ENCODE results near the gene PPAT.

Gene PPAT

GRCh38 chr4:56389558-56389957, 45.9 kb downstream of the PPAT start:
- no peaks in the 10 kb centered on the region for H3K36me3 ChIP-seq (replicated peaks)
- no peak overlapping the region for H3K27ac ChIP-seq
- H3K27me3 ChIP-seq (replicated peaks), result no peaks in the 10 kb centered on the region
- H3K4me3 ChIP-seq (ENCODE audit: low read depth, low read length), result no peak overlapping the region
- in situ Hi-C loops (cut with HindIII; ENCODE audit: low pct_ligation_motif_present, low sequenced_read_pairs), result no loop called here
- no peak for DNase-seq
- no peak for TF ChIP-seq CTCF (IDR thresholded peaks at IDR 0.05; ENCODE audit: low read depth, low read length, missing control alignments)

- H3K4me3 ChIP-seq (ENCODE audit: low read depth, low read length), result peak overlapping the region; percentile 83
- in situ Hi-C loops (cut with HindIII; ENCODE audit: low pct_ligation_motif_present, low sequenced_read_pairs), result no loop called here
- no peaks in the 10 kb centered on the region for H3K36me3 ChIP-seq (replicated peaks)
- no peak for TF ChIP-seq CTCF (IDR thresholded peaks at IDR 0.05; ENCODE audit: low read depth, low read length, missing control alignments)
- H3K27ac ChIP-seq, result peak overlapping the region; percentile 93
- no peak for DNase-seq
- no peaks in the 10 kb centered on the region for H3K27me3 ChIP-seq (replicated peaks)
Observed at GRCh38 chr4:56388306-56388705, 47.1 kb downstream of the PPAT start.

- Histone ChIP-seq H3K27ac (peak within 1 kb of the TSS; percentile 93), H3K27me3 (replicated peaks) (no peaks in the 10 kb centered on the region), H3K36me3 (replicated peaks) (no peaks in the 10 kb centered on the region), H3K4me3 (ENCODE audit: low read depth, low read length) (peak within 1 kb of the TSS; percentile 83)
- in situ Hi-C loops (cut with HindIII; ENCODE audit: low pct_ligation_motif_present, low sequenced_read_pairs), result no loop called here
- peak; percentile 95 for DNase-seq
- no peak for TF ChIP-seq CTCF (IDR thresholded peaks at IDR 0.05; ENCODE audit: low read depth, low read length, missing control alignments)
Observed at GRCh38 chr4:56387023-56388001, 48.1 kb downstream of the PPAT start, which contains the start of gene AASDH. Gene AASDH, minus strand, starts transcription at chr4:56387491. Its CDS starts 3,192 bp downstream, at chr4:56384299.

GRCh38 chr4:56386091-56386490, 49.3 kb downstream of the PPAT start:
- H3K4me3 ChIP-seq (ENCODE audit: low read depth, low read length), result peak overlapping the region; percentile 16
- H3K27me3 ChIP-seq (replicated peaks), result no peaks in the 10 kb centered on the region
- no peaks in the 10 kb centered on the region for H3K36me3 ChIP-seq (replicated peaks)
- DNase-seq, result no peak
- in situ Hi-C loops (cut with HindIII; ENCODE audit: low pct_ligation_motif_present, low sequenced_read_pairs), result no loop called here
- peak overlapping the region; percentile 50 for H3K27ac ChIP-seq
- no peak for TF ChIP-seq CTCF (IDR thresholded peaks at IDR 0.05; ENCODE audit: low read depth, low read length, missing control alignments)

- in situ Hi-C loops (cut with HindIII; ENCODE audit: low pct_ligation_motif_present, low sequenced_read_pairs), result no loop called here
- TF ChIP-seq CTCF (IDR thresholded peaks at IDR 0.05; ENCODE audit: low read depth, low read length, missing control alignments), result no peak
- no peak for DNase-seq
- Histone ChIP-seq H3K27ac (no peak overlapping the region), H3K36me3 (replicated peaks) (peaks cover under 1% of the 10 kb centered on the region), H3K4me3 (ENCODE audit: low read depth, low read length) (no peak overlapping the region), H3K27me3 (replicated peaks) (no peaks in the 10 kb centered on the region)
Observed at GRCh38 chr4:56375458-56375857, 60.0 kb downstream of the PPAT start.
